GM23338 (cell line): ENCODE data around the gene MTMR1. TPM values are rescaled to one million over a fixed set of nuclear protein-coding genes. Genes with fewer than 3 reads are reported as not detected.

ENCODE experiments used
- ATAC-seq: fragments of 200-7000 bp; cut with Tn5 transposase; 3 replicates; pipeline ENCODE4 v1.9.1; 2020
- DNase-seq: peaks from one replicate; pipeline ENCODE4 v3.0.0-alpha.2; 2015; ENCODE audit warnings: low spot score
- H2AFZ ChIP-seq: fragments of 200-600 bp; sonication (generic); 2 replicates; pipeline ENCODE4 v1.8.0; 2016; ENCODE audit warnings: antibody characterized with exemption, mild to moderate bottlenecking, moderate library complexity
- H3F3A ChIP-seq: fragments of 200-600 bp; sonication (generic); replicated peaks from 2 replicates; pipeline ENCODE4 v1.8.0; 2017; ENCODE audit warnings: antibody characterized with exemption, mixed run types, low read depth
- H3K27ac ChIP-seq: fragments of 200-600 bp; sonication (generic); 2 replicates; pipeline ENCODE4 v1.6.1; 2016; ENCODE audit warnings: low read depth
- H3K27me3 ChIP-seq: fragments of 200-600 bp; sonication (generic); 2 replicates; pipeline ENCODE4 v1.8.0; 2016; ENCODE audit warnings: mild to moderate bottlenecking, mixed run types, moderate library complexity; ENCODE audit not compliant: insufficient read depth
- H3K36me3 ChIP-seq: fragments of 200-600 bp; sonication (generic); 2 replicates; pipeline ENCODE4 v1.8.0; 2016; ENCODE audit warnings: mild to moderate bottlenecking; ENCODE audit not compliant: insufficient read depth
- H3K4me1 ChIP-seq: fragments of 200-600 bp; sonication (generic); 2 replicates; pipeline ENCODE4 v1.8.0; 2016; ENCODE audit warnings: mild to moderate bottlenecking, moderate library complexity; ENCODE audit not compliant: insufficient read depth
- H3K4me2 ChIP-seq: fragments of 200-600 bp; sonication (generic); 2 replicates; pipeline ENCODE4 v1.7.1; 2017; ENCODE audit warnings: mixed run types
- H3K4me3 ChIP-seq: fragments of 200-600 bp; sonication (generic); 2 replicates; pipeline ENCODE4 v1.6.1; 2016; ENCODE audit warnings: mixed run types
- H3K79me2 ChIP-seq: fragments of 200-600 bp; sonication (generic); replicated peaks from 2 replicates; pipeline ENCODE4 v1.8.0; 2017; ENCODE audit warnings: mild to moderate bottlenecking; ENCODE audit not compliant: insufficient read depth
- H3K9me2 ChIP-seq: fragments of 200-600 bp; sonication (generic); 2 replicates; pipeline ENCODE4 v1.8.0; 2017; ENCODE audit not compliant: insufficient read depth
- H4K20me1 ChIP-seq: fragments of 200-600 bp; sonication (generic); replicated peaks from 2 replicates; pipeline ENCODE4 v1.8.0; 2017; ENCODE audit warnings: mild to moderate bottlenecking; ENCODE audit not compliant: insufficient read depth
- H3K27ac Mint-ChIP-seq: 2 replicates; pipeline ENCODE4 v1.8.0; 2020; ENCODE audit warnings: inconsistent platforms, mild to moderate bottlenecking, moderate library complexity, mixed read lengths
- H3K27me3 Mint-ChIP-seq: 3 replicates; pipeline ENCODE4 v1.8.0; 2022; ENCODE audit warnings: low read depth, mild to moderate bottlenecking, moderate library complexity, mixed read lengths, inconsistent platforms; ENCODE audit not compliant: insufficient read depth, poor library complexity
- H3K36me3 Mint-ChIP-seq: 3 replicates; pipeline ENCODE4 v1.8.0; 2021; ENCODE audit warnings: low read depth, mild to moderate bottlenecking, inconsistent platforms, moderate library complexity, mixed read lengths
- H3K4me1 Mint-ChIP-seq: 3 replicates; pipeline ENCODE4 v1.8.0; 2020; ENCODE audit warnings: mild to moderate bottlenecking, inconsistent platforms, mixed read lengths
- H3K4me3 Mint-ChIP-seq: 3 replicates; pipeline ENCODE4 v1.8.0; 2021; ENCODE audit warnings: moderate library complexity, mild to moderate bottlenecking, inconsistent platforms, mixed read lengths
- H3K9me3 Mint-ChIP-seq: 3 replicates; pipeline ENCODE4 v1.8.0; 2020; ENCODE audit warnings: moderate library complexity, mild to moderate bottlenecking, inconsistent platforms, mixed read lengths
- CREB1 ChIP-seq: fragments of 250-450 bp; sonication (Bioruptor Pico); IDR thresholded peaks from 2 replicates; pipeline ENCODE4 v1.5.0; 2020; ENCODE audit warnings: low read depth, mild to moderate bottlenecking, moderate library complexity
- CTCF ChIP-seq, 2 experiments: fragments of 200-600 bp in 1 of 2; sonication (generic) in 1 of 2; conservative IDR thresholded peaks; 2 replicates each; pipeline versions ENCODE4 v1.5.1 to v1.6.1; 2016 to 2017; ENCODE audit warnings: antibody characterized with exemption in 2 of 2, low read depth in 2 of 2, mild to moderate bottlenecking in 2 of 2, moderate library complexity in 1 of 2
- EZH2 ChIP-seq: fragments of 200-600 bp; sonication (generic); IDR thresholded peaks from one replicate; pipeline ENCODE4 v1.8.0; 2017; ENCODE audit warnings: antibody characterized with exemption, mild to moderate bottlenecking, low read depth; ENCODE audit not compliant: unreplicated experiment
- POLR2AphosphoS5 ChIP-seq: IDR thresholded peaks from 2 replicates; pipeline ENCODE4 v1.6.1; 2016; ENCODE audit warnings: antibody characterized with exemption, low read depth
- polyA plus RNA-seq: library from polyadenylated mRNA; unstranded; fragments of >200 nt; fragmentation: Nextera tagmentation; extraction: Ambion mirVana; gene quantifications from 2 replicates; pipeline ENCODE4 v1.2.1, GENCODE V29; 2016
- total RNA-seq: library from RNA; depleted of rRNA; stranded (reverse); fragments of >200 nt; shearing (Covaris generic); gene quantifications from 2 replicates; pipeline ENCODE4 v1.2.3, GENCODE V29; 2014
- TF ChIP-seq, protein P1 (sequence below): fragments of 250-450 bp; sonication (Bioruptor Pico); IDR thresholded peaks from 2 replicates; pipeline ENCODE4 v1.5.0; 2020; ENCODE audit warnings: mild to moderate bottlenecking, moderate library complexity

Gene MTMR1
- total and polyA plus RNA-seq, 2 experiments from 2014 or later: 4.5 to 19.1 TPM

DNA sequence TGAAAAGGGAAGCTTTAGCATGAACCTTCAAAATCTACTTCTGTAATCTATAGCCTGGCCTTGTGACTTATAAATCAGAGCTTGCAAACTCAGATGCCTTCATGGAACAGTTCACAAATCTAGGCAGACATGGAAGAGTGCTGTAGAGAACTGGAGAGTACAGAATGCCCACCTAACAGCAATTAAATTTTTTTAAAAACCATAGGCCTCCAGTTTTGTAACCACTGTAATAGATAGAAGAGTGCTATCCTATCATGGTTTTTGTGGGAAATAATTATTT lies 10.4 kb downstream of the MTMR1 start:
- Mint-ChIP-seq H3K4me1 (no peaks in the 10 kb centered on the region), H3K4me3 (no peak overlapping the region), H3K27me3 (no peaks in the 10 kb centered on the region), H3K27ac (no peak overlapping the region), H3K9me3 (no peaks in the 10 kb centered on the region), H3K36me3 (peaks cover 7% of the 10 kb centered on the region; the same call in 1 of the 3 replicates)
- no peaks in the 10 kb centered on the region for H4K20me1 ChIP-seq
- H3K27me3 ChIP-seq: no peaks in the 10 kb centered on the region
- ATAC-seq (no peak), DNase-seq (no peak)
- H3K36me3 ChIP-seq: no peaks in the 10 kb centered on the region
- H3K79me2 ChIP-seq: no peaks in the 10 kb centered on the region; the same call in 1 of the 2 replicates
- no peak overlapping the region for H3K4me3 ChIP-seq
- H3F3A ChIP-seq: no peaks in the 10 kb centered on the region
- no peak overlapping the region for H2AFZ ChIP-seq
- no peaks in the 10 kb centered on the region for H3K9me2 ChIP-seq
- no peaks in the 10 kb centered on the region for H3K4me1 ChIP-seq
- no peak overlapping the region for H3K4me2 ChIP-seq
- TF ChIP-seq, protein P1, sequence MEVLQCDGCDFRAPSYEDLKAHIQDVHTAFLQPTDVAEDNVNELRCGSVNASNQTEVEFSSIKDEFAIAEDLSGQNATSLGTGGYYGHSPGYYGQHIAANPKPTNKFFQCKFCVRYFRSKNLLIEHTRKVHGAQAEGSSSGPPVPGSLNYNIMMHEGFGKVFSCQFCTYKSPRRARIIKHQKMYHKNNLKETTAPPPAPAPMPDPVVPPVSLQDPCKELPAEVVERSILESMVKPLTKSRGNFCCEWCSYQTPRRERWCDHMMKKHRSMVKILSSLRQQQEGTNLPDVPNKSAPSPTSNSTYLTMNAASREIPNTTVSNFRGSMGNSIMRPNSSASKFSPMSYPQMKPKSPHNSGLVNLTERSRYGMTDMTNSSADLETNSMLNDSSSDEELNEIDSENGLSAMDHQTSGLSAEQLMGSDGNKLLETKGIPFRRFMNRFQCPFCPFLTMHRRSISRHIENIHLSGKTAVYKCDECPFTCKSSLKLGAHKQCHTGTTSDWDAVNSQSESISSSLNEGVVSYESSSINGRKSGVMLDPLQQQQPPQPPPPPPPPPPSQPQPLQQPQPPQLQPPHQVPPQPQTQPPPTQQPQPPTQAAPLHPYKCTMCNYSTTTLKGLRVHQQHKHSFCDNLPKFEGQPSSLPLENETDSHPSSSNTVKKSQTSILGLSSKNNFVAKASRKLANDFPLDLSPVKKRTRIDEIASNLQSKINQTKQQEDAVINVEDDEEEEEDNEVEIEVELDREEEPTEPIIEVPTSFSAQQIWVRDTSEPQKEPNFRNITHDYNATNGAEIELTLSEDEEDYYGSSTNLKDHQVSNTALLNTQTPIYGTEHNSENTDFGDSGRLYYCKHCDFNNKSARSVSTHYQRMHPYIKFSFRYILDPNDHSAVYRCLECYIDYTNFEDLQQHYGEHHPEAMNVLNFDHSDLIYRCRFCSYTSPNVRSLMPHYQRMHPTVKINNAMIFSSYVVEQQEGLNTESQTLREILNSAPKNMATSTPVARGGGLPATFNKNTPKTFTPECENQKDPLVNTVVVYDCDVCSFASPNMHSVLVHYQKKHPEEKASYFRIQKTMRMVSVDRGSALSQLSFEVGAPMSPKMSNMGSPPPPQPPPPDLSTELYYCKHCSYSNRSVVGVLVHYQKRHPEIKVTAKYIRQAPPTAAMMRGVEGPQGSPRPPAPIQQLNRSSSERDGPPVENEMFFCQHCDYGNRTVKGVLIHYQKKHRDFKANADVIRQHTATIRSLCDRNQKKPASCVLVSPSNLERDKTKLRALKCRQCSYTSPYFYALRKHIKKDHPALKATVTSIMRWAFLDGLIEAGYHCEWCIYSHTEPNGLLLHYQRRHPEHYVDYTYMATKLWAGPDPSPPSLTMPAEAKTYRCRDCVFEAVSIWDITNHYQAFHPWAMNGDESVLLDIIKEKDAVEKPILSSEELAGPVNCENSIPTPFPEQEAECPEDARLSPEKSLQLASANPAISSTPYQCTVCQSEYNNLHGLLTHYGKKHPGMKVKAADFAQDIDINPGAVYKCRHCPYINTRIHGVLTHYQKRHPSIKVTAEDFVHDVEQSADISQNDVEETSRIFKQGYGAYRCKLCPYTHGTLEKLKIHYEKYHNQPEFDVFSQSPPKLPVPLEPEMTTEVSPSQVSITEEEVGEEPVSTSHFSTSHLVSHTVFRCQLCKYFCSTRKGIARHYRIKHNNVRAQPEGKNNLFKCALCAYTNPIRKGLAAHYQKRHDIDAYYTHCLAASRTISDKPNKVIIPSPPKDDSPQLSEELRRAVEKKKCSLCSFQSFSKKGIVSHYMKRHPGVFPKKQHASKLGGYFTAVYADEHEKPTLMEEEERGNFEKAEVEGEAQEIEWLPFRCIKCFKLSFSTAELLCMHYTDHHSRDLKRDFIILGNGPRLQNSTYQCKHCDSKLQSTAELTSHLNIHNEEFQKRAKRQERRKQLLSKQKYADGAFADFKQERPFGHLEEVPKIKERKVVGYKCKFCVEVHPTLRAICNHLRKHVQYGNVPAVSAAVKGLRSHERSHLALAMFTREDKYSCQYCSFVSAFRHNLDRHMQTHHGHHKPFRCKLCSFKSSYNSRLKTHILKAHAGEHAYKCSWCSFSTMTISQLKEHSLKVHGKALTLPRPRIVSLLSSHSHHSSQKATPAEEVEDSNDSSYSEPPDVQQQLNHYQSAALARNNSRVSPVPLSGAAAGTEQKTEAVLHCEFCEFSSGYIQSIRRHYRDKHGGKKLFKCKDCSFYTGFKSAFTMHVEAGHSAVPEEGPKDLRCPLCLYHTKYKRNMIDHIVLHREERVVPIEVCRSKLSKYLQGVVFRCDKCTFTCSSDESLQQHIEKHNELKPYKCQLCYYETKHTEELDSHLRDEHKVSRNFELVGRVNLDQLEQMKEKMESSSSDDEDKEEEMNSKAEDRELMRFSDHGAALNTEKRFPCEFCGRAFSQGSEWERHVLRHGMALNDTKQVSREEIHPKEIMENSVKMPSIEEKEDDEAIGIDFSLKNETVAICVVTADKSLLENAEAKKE (CRISPR knock-in tag): no peak
- TF ChIP-seq POLR2AphosphoS5 (no peak), CREB1 (CRISPR knock-in tag) (no peak)
- no peak overlapping the region for H3K27ac ChIP-seq

DNA sequence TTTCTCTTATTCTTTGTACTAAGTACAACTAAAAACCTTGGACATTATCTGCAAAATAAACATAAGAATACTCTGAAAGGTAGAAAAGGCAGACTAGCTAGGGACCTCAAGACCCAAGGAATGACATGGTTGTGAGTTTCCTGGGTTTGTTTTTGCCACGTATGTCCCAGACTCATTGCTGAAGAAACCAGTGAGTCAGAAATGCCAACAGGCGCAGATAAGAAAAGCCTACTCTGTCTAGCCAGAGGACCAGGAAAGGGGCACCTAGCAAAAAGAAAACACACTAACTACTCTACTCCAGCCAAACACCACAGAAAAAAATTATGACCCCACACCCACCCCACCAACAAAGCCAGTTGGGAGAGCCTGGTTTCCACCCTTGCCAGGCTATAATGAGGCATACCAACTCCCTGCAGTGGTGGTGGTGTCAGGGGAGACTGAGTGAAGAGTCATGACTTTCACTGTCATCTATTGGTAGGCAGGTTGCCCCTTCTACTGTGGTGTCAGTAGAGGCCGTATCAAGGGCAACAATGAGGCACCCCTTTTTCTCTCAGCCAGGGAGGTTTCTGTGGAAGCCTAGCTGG lies 10.9 kb downstream of the MTMR1 start:
- DNase-seq: no peak
- Histone ChIP-seq H3K4me2 (no peak overlapping the region), H3K4me3 (no peak overlapping the region), H3F3A (no peaks in the 10 kb centered on the region), H3K4me1 (no peaks in the 10 kb centered on the region), H3K9me2 (no peaks in the 10 kb centered on the region), H3K36me3 (no peaks in the 10 kb centered on the region), H3K27me3 (no peaks in the 10 kb centered on the region), H3K27ac (no peak overlapping the region), H2AFZ (no peak overlapping the region), H4K20me1 (no peaks in the 10 kb centered on the region), H3K79me2 (no peaks in the 10 kb centered on the region; the same call in 1 of the 2 replicates)
- no peaks in the 10 kb centered on the region for H3K4me1 Mint-ChIP-seq
- no peak for ATAC-seq
- no peak overlapping the region for H3K27ac Mint-ChIP-seq
- H3K4me3 Mint-ChIP-seq: no peak overlapping the region
- no peaks in the 10 kb centered on the region for H3K27me3 Mint-ChIP-seq
- no peaks in the 10 kb centered on the region for H3K9me3 Mint-ChIP-seq
- H3K36me3 Mint-ChIP-seq: peaks cover 9% of the 10 kb centered on the region; the same call in 1 of the 3 replicates
- no peak for TF ChIP-seq POLR2AphosphoS5
- TF ChIP-seq CREB1 (CRISPR knock-in tag): no peak
- no peak for TF ChIP-seq EZH2
- TF ChIP-seq CTCF (conservative IDR thresholded peaks at IDR 0.05; ENCODE audit: low read depth in 2 of 2): no peak
